ENCODE data around the gene EDEM1. TPM values are rescaled to one million over a fixed set of nuclear protein-coding genes. Genes with fewer than 3 reads are reported as not detected.

The EDEM1 gene
- total and polyA plus RNA-seq, 10 of the 15 experiments (the other 5 are each of a cell fraction or from before 2014, with no cell fraction given), result 18.9 to 138 (median 57.5) TPM

DNA sequence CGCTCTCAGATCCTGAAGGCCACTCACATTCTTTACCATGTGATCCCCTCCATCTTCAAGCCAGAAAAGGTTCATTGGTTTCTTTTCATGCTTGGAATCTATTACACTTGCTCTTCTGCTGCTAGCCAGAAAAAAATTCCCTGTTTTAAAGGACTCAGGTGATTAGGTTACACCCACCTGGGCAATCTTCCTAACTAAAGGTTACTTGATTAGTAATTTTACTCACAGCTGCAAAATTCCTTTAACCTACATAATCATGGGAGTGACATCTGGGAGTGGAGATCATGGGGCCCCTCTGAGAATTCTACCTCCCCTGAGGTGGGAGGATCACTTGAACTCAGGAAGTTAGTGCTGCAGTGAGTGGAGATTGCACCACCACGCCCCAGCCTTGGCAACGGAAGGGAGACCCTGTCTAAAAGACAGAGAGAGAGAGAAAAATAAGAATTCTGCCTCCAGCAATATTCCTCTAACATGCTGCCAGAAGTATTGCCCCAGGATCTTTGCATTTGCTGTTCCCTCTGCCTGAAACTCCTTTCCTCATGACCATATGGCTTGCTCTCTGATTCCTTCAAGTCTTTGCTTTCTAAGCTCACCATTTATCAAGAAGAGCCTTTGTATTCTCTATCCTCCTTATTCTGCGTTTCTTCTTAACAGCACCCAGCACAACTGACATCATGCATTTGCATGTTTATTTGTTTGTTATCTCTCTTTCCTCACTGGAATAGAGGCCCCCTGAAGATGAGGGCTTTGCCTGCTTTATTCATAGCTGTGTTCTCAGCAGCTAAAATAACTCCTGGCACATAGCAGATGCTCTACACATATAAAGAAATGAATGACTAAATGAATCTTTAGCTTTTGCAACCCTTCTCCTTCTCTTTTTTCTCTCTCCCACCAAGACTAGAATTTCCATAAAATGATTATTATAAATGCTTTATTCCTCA, 68.2 kb downstream of the EDEM1 start:
- FAIRE-seq (no peak), ATAC-seq (no peak), DNase-seq (ENCODE audit: low read depth, low spot score) (no peak)
- Histone ChIP-seq H3K4me1 (ENCODE audit: control insufficient read depth, insufficient read depth, low read length) (no peaks in the 10 kb centered on the region), H2AFZ (ENCODE audit: control insufficient read depth, low read depth, low read length) (no peak overlapping the region), H3K9me3 (replicated peaks; ENCODE audit: control insufficient read depth, insufficient read depth, low read length) (no peaks in the 10 kb centered on the region), H3K4me2 (ENCODE audit: control insufficient read depth, insufficient read depth) (no peak overlapping the region), H3K27ac (ENCODE audit: control insufficient read depth, insufficient read depth) (no peak overlapping the region), H4K20me1 (ENCODE audit: control insufficient read depth, insufficient read depth) (no peaks in the 10 kb centered on the region), H3K4me3 (no peak overlapping the region), H3K9ac (ENCODE audit: control insufficient read depth, insufficient read depth, low read length) (no peak overlapping the region), H3K36me3 (ENCODE audit: control insufficient read depth in 2 of 2, insufficient read depth in 2 of 2, low read length in 1 of 2) (no peaks in the 10 kb centered on the region), H3K27me3 (replicated peaks in 1 of 2; ENCODE audit: control insufficient read depth in 2 of 2, insufficient read depth in 2 of 2, low read length in 1 of 2) (no peaks in the 10 kb centered on the region; a peak in 1 of 4 replicates), H3K79me2 (ENCODE audit: control insufficient read depth, insufficient read depth, low read length) (no peaks in the 10 kb centered on the region)
- intact Hi-C loops (cut with micrococcal nuclease; ENCODE audit: unreplicated experiment), result no loop called here
- no TSS peak for BruUV-seq (replicated peaks)
- RAD21 ChIA-PET (ENCODE audit: unreplicated experiment), result no interaction called here
- SMC1A ChIA-PET (ENCODE audit: uncharacterized antibody, unreplicated experiment), result interaction anchor here (0.8 to 1.0 kb wide), 2 partner anchors 11 to 22 kb away, joined by 3 to 4 read pairs; no protein-coding TSS in a partner anchor
- in situ Hi-C loops (cut with MboI), result no loop called here
- CTCF ChIA-PET, result interaction anchor here (1.1 kb wide), 2 partner anchors 43 to 181 kb away, joined by 3 to 4 read pairs; no protein-coding TSS in a partner anchor
- TF ChIP-seq RELA (IDR thresholded peaks at IDR 0.05; ENCODE audit: borderline replicate concordance, partially characterized antibody), result no peak
- no peak for TF ChIP-seq NFYA (IDR thresholded peaks at IDR 0.05; ENCODE audit: borderline replicate concordance, low read depth, low read length)
- no peak for TF ChIP-seq SMAD1 (IDR thresholded peaks at IDR 0.05; ENCODE audit: low read depth, partially characterized antibody)
- no peak for TF ChIP-seq ESRRA (IDR thresholded peaks at IDR 0.05; ENCODE audit: low read length)
- TF ChIP-seq, protein P1, sequence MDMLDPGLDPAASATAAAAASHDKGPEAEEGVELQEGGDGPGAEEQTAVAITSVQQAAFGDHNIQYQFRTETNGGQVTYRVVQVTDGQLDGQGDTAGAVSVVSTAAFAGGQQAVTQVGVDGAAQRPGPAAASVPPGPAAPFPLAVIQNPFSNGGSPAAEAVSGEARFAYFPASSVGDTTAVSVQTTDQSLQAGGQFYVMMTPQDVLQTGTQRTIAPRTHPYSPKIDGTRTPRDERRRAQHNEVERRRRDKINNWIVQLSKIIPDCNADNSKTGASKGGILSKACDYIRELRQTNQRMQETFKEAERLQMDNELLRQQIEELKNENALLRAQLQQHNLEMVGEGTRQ (IDR thresholded peaks at IDR 0.05; ENCODE audit: borderline replicate concordance, low read depth, low read length), result no peak
- 45% methylated on average over 4 of the region's 4 CpGs for WGBS (ENCODE audit: insufficient coverage, insufficient replicate concordance, low lambda C conversion rate, missing lambda C conversion rate)
- POLR2A ChIA-PET, result no interaction called here

All from GM12878 (cell line).